ENCODE measurements around the gene PTPN11.

- TF ChIP-seq EZH2 (IDR thresholded peaks at IDR 0.05; ENCODE audit: low read length, unreplicated experiment) (no peak), CTCF (conservative IDR thresholded peaks at IDR 0.05; ENCODE audit: low read depth, low read length) (no peak)
Measured at GRCh38 chr12:112381883-112382796, 36.6 kb upstream of the PTPN11 start, which contains the start of gene HECTD4.

All from PC-3 (cell line).